Islet precursor cell (in vitro differentiated cells): ENCODE data around the gene ZER1.

Source experiments
- DNase-seq: peaks from one replicate; pipeline ENCODE4 v3.0.0-alpha.2; 2018

ZER1 gene

DNA sequence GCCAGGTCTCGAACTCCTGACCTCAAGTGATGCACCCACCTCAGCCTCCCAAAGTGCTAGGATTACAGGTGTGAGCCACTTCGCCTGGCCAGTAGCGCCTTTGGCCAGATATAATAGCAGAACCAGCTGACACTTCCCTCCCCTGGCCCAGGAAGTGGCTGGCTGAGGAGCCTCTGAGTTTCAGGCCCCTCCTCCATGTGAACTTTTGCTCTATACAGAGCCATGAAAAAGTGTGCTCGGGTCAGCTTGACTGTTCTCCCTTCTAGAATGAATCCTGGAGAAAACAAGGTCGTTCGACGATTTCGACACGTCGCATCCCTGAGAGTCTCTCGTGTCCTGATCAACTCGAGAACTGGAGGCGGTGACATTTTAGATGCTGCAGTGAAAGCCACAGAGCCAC is 39.2 kb downstream of the ZER1 start:
- peak; percentile 37 for DNase-seq

DNA sequence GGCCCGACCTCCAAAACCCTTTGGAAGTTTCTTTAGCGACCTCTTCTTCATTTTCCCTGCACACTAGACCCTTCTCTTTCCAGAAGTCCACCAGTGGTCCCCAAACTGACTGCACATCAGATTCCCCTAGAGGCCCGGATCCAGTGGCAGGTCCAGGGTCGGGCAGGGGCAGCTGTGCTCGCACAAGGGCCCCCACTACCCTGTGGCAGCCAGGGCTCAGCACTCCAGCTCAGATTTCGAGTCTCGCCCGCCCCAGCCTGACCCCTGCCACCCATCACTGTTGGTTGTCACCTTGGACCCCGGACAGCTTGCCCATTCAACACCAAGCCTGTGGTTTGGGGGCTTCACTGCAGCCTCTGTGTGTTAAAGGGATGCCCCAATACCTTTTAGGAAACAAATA is 40.0 kb downstream of the ZER1 start:
- peak; percentile 40 for DNase-seq

DNA sequence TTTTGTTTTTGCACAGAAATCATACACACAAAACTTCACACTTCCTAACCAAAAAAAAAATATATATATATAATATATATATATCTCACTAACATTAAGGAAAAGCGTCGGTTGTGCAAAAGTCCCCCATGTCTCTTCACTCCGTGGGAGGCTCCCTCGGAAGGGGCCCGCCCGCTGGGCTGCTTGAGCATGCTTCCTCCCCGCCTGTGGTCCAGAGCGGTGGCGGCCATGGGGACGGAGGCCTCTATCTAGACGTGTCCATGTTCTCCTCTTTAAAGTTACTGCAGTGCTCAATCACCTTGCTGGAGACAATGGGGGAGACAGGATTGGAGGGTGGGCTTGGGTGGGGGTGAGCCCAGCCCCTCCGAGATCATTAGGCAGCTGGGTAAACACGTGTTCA is 40.6 kb downstream of the ZER1 start:
- peak; percentile 30 for DNase-seq

DNA sequence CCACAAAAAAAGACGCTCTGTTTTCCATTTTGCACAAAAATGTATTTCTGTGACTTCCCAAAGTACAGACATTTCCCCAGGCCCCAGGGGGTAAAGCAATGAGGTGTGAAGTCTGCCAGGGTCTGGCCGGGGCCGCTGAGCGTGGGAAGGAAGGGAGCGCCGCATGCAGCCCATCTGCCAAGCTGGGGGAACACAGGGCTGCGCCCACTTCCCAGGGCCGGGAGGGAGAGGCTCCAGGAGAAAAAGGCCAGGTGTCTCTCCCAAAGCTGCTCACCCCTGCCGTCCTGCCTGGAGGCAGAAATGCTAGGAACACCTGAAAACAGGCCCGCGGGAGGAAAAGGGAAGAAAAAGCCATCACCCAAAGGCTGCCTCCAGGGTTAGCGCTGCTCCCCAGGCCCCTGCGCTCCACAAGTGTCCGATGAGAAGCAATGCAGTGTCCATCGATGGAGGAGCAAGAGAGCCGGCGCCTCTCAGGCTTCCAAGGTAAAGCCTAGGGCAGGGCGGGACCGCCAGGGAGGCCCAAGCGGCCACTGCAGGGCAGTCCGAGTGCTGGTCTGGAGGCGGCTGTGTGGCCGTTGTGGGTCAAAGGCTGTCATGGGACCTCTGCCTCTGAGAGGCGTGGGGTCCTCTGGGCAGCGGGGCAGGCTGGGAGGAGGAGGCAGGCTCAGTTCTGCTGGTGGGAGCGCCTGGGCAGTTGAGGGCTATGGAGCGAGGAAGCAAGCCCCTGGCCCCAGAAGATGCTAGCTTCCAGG is 41.8 kb downstream of the ZER1 start:
- DNase-seq, result peak; percentile 49

DNA sequence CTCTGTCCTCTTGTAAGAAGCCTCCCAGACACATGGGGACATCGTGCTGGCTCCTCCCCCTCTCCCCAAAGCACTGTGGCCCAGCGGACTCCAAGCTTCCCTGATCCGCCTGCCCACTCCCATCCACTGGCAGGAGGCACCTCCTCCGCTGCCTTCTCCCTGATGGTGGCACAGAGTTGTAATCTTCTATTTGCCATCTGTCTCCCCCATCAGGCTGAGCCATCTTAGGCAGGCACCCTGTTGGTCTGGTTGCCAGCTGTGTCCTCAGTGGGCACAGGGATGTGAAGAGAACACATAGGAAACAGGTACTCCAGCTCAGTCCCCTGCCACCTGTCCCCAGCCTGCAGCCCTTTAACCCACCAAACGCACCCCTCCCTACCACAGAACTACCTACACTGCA is 42.4 kb downstream of the ZER1 start:
- DNase-seq, result peak; percentile 40

DNA sequence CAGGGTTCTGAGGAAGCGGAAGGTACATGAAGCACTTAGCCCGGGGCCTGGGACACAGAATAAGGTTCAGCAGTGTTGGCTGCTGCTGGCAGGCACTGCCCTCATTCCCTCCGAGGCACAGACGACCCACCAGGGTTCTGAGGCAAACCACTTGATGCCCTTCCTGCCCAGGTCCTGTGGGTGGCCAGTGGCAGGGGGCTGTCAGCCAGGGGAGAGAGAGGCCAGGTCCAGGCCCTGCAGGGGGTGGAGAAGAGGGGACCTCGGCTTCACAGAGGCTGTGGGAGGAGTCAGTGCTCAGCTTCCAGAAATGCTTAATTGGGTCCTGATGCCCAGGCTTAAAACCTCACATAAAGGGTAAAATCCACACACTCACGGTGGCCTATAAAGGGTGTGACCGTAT is 43.4 kb downstream of the ZER1 start:
- peak; percentile 39 for DNase-seq

DNA sequence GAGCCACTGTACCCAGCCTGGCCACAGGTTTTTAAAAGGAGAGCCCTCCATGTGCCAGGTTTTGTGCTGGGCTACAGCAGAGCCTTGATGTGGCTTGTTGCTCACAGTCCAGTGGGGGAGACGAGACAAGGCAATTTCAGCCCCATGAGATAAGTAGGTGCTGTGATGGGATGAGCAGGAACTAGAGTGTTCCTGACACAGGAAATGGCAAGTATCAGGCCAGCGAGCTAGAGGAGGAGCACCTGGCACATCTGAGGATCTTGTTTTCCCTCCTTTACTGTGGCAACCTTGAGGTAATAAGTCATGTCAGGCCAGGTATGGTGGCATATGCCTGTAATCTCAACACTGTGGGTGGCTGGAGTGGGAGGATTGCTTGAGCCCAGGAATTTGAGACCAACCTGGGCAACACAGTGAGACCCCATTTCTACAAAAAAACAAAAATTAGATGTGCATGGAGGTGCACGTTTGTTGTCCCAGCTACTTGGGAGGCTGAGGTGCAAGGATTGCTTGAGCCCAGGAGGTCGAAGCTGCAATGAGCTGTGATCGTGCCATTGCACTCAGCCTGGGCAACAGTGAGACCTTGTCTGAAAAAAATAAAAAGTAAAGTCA is 44.0 kb downstream of the ZER1 start:
- peak; percentile 36 for DNase-seq

DNA sequence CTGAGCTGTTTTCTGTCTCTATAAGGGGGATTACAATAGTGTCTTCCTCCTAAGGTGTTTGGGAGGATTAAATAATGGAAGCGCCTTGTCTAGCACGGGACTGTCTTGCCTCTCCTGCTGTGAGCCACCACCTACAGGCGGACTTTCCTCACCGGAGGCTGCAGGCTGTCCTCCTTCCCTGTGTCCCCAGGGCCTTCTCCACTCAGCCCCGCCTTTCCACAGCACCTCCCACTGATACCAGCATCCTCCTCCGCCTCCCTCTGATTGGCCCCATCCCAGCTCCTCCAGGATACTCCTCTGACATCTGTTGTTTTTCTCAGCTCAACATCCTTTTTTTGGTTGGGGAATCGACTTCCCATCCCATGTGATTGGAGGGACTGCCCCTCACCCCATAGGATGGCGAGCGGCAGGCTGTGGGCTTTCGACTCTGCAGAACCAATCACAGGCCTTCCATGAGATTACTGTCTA is 46.9 kb downstream of the ZER1 start:
- peak; percentile 96 for DNase-seq

DNA sequence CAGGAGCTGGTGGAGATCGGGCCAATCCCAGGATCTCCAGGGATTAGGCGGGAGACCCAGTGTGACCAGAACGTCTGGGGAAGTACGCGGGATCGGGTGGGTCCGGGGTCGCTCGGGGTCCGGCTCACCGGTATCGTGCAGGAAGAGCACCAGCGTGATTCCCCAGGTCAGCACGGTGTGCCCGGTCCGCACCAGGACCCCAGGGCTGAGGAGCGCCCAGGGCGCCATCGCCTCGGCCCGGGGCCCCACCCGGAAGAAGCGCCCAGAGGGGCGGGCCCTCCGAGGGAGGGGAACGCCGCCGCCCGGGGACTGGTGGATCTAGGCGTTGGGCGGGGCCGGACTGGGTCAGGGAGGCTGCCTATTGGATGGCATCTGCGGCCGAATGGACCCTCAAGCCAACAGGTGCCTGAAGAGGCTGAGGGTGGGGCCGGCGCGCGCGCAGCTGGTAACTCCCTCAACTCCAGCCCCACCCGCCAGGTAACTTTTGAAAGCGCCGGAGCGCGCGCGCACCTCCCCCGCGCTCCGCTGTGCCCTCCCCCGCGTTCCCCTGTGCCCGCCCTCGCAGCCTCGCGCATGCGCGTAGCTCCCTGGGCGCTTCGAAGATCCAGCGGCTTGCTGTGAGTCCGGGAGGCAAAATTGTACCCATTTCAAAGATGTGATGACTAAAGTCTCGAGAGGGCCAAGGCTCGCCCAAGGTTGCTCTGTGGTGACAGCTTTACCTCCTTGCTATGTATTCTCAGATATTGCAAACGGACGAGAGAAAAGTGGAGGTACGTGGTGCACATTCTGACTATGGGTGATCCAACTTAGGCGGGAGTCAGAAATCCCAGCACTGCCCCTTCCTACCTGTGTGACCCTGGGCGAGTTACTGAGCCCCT is 47.6 kb downstream of the ZER1 start, which contains the start of gene ZDHHC12:
Gene ZDHHC12 (minus strand): TSS at position 262 of the 878 bp plus-strand sequence. CDS start 34 bp downstream, at position 228.
- DNase-seq, result peak; percentile 99

DNA sequence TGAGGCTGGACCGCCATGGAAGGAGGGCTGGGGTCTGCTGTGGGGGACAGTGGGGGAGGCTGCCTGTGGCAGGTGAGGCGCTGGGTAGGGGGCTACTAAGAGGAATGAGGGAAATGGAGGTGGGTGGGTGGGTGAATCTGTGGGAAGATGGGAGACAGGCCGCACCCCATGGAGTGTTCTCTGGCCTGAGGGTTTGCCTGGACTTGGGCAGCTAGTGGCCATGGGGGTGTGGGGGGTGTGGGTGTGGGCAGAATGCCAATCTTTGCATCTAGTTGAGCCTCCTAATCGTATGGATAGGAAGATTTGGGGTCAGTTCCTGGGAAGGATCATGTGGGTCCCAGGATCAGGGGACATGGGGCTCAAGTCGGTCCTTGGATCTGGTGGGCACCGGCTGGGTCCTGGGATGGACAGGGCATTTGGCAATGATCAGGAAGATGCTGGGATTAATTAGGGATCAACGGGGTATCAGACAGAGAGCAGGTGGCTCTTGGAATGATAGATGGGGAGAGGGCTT is 48.3 kb downstream of the ZER1 start:
- DNase-seq, result no peak

DNA sequence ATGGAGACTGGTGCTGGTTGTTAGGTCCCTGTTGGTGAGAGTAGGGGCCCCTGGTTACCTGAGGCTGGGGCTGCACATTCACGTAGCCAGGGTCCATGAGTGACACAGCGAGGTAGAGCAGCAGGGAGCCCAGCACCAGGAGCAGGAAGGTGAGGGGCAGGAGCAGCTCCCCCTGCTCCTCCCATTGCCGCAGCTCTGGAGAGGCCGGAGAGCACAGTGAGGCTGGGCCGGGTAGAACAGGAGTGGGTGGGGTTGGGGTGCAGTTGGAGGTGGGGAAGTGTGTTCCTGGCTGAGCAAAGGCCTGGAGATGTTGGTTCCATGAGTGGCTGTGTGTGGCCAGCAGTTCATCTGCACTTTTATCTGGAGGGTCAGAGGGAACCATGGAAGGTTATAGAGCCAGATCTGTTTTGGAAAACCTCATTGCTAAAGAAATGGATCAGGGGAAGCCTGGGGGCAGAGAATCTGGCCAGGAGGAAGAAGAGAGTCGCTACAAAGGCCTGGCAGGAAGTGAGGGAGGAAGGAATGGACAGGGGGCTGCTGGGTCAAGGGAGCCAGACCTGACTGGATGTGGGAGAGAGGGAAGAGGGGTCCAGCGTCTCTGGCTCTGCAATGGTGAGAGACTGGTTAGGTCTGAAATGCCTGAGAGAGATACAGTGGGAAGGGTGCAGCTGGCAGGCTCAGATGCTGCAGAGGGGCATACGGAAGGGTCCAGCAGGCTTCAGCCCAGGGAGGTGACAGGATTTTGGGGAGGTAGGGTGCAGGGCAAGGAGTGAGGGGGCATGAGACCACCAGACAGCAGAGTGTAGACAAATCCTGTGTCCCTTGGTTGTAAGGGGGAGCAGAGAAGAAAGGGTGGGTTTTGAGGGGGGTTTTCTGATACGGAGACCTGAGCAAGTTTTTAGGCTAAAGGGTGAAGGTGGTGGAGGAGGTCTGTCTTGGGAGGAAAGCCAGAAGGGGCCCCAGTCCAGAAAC is 49.1 kb downstream of the ZER1 start:
- peak; percentile 49 for DNase-seq

DNA sequence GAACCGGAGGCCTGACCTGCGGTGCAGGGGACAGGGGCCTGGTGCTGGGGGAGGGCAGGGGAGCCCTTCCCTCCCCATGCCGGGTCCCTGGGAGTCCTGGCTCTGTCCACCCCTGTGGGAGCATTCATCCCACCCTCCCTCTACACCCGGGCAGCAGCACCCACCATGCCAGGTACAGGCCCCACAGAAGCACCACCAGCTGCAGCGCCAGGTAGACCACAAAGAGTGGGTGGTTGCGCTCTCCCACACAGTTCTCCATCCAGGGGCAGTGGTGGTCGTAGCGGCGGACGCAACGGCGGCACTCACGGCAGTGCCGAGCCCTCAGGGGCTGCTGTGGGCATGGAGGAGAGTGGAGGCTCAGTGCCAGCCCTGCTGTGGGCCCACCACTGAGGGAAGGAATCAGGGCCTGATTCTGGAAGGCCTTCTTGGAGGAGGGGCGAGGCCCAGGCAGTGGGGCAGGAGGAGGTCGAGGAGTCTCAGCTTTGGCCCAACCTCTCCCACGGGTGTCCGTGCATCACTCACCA is 50.2 kb downstream of the ZER1 start:
- peak; percentile 45 for DNase-seq

DNA sequence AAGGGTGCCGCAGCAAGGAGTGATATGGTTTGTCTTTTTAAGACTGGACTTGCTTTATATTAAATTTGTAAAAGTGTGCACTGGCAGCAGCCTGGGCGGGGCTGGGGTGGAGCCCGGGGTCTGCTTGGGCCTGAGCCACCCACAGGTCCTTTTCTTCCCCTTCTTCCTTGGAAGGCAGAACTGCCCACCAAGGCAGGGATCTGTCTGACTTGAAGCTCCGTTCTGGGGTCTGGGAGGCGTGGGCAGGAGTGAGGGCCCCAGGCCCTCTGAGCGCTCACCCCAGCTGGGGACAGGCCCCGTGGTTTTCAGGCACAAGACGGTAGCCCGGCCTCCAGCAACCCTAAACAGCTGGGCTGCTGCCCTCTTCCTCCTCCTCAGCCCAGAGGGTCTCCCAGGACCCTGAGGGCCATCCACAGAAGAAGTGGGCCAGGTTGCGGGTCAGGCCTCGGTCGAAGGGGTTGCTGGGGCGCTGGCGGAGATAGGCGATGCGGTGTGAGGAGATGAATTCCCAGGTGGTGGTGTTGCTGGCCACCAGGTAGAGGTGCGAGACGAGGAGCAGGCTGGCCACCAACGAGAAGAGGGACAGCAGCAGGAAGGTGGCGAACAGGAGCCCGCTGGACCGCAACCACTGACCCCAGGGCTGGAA is 50.8 kb downstream of the ZER1 start:
- no peak for DNase-seq

DNA sequence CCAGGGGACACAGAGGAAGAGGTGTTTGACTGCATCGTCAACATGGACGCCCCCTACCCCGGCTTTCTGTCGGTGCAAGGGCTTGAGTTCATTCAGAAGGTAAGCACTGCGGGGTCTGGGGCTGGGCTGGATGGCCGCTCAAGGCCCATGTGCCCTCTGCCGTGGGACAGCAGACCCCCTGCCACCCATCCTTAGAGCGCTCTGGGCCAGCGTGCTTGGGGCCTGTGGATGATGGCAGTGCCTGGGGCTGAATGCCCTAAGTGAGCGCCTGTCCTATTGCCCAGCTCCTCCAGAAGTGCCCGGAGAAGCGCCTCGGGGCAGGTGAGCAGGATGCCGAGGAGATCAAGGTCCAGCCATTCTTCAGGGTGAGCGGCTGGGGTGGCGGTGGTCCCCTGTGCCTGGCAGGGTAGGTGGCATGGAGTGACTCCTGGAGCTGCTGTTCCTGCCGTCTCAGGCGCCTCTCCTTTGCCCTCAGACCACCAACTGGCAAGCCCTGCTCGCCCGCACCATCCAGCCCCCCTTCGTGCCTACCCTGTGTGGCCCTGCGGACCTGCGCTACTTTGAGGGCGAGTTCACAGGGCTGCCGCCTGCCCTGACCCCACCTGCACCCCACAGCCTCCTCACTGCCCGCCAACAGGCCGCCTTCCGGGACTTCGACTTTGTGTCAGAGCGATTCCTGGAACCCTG is 51.7 kb downstream of the ZER1 start:
- peak; percentile 49 for DNase-seq

DNA sequence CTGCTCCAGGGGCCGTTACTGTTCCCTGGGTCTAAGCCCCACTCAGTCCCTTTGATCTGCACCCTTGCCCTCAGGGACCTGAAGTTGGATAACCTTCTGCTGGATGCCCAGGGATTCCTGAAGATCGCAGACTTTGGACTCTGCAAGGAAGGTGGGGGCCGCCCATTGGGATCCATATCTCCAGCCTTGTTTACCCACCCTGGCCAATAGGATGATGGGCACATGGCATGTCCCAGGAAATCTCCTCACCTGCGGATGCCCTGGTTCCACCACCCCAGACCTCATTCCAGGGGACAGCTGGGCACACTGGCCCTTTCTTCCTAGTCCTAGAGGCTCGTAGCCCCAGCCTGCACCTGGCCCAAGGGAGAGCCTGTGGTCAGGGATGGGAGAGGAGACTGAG is 53.3 kb downstream of the ZER1 start:
- no peak for DNase-seq

DNA sequence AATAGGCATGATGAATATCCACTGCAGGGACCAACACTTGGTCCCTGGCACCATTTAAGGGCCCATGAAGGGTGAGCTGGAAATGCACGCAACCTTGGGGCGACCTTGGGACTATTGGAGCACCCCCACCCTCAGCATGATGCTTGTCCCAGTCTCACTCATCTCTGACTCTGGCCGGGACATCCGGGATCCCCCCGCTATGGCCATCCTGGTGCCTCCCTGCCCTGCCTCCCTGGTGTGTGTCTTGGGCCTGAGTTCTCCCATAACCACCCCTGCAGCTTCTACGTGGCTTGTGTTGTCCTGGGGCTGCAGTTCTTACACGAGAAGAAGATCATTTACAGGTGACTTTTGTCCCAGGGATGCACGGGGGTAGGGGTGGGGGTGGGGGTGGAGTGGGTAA is 53.7 kb downstream of the ZER1 start:
- no peak for DNase-seq

DNA sequence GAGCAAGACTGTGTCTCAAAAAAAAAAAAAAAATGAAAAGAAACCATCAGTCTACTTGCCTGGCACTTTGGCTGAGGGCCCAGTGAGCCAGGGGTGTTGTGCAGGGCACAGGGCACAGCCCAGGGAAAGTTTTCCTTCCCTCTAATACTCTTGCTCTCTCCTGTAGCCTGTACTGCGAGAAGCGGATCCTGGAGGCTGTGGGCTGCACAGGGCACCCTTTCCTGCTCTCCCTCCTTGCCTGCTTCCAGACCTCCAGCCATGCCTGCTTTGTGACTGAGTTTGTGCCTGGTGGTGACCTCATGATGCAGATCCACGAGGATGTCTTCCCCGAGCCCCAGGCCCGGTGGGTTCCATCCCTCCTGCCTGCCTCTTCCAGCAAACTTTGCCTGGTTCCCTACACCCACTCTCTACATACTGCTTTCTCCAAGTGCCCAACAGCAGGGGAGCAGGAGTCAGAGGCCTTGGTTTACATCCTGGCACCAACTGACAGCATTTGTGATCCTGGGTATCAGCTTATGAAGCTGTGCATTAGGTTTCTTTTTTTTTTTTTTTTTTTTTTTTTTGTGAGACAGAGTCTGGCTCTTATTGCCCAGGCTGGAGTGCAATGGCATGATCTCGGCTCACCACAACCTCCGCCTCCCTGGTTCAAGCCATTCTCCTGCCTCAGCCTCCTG is 55.0 kb downstream of the ZER1 start:
- no peak for DNase-seq

DNA sequence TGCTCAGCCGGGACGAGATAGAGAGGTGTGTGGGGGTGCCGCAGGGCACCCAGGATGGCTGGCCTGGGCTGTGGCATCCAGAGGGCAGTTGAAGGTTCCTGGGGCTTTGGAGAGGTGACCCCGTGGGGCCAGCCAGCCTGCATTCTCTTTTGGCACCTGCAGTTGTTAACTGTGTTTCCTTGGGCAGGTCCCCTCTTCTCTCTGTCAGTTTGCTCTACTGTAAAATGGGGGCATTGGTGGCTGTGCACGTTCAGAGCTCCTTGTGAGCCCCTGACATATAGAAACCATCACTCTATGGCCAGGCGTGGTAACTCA is 56.3 kb downstream of the ZER1 start:
- DNase-seq, result no peak

DNA sequence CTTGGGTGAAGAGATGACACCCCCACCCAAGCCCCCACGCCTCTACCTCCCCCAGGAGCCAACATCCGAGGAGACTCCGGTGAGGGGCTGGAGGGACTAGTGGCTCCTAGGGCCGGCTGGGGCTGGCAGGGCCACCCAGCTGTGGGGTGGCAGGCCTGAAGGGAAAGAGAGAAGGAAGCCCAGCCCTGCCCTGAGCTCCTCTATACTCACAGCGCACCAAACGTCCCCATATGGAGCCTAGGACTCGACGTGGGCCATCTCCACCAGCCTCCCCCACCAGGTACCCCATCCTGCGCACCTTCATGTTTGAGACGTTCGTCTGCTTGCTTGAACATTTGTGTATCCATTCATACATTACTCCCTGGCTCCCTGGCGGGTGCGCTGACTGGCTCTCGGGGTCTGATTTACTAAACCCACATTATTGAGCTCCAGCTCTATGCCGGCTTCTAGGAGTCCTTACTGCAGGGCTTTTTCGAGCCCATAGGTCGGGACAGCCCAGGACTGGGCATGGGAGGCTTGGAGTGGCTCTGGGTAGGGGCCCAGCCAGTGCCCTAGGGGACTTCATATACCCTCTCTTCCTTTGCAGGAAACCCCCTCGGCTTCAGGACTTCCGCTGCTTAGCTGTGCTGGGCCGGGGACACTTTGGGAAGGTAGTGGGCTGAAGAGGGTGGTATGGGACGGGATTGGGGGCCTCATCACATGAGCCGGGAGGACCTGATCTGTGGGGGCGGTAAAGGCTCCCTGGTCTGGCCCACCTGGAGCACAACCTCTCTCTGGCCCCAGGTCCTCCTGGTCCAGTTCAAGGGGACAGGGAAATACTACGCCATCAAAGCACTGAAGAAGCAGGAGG is 56.9 kb downstream of the ZER1 start:
- DNase-seq, result no peak
